GM12878 (cell line): Measurements from ENCODE around the gene GTSF1L. TPM values are rescaled to one million over a fixed set of nuclear protein-coding genes. Genes with fewer than 3 reads are reported as not detected.

ENCODE experiments used
- ATAC-seq: fragments of 200-7000 bp; cut with Tn5 transposase; 3 replicates; pipeline ENCODE4 v1.9.1; 2020; ENCODE audit warnings: mild to moderate bottlenecking, moderate library complexity
- BruUV-seq: library from RNA; stranded (reverse); fragments of 400-500 nt; replicated peaks from 2 replicates; lab custom pipeline; 2021; lab: Mats Ljungman, UMichigan
- CTCF ChIA-PET: fragments of 300-600 bp; sonication (Branson Sonifier 250); formaldehyde crosslinking; extraction: SDS; loops from one replicate; lab custom pipeline; 2021; ENCODE audit warnings: inconsistent platforms; lab: Yijun Ruan, JAX
- POLR2A ChIA-PET: fragments of 350-600 bp; formaldehyde crosslinking; extraction: SDS; loops from one replicate; lab custom pipeline; 2021; ENCODE audit warnings: inconsistent platforms; lab: Charles Lee
- RAD21 ChIA-PET: fragments of 300-600 bp; sonication (Branson Sonifier 250); formaldehyde crosslinking; loops from one replicate; lab custom pipeline; 2023; ENCODE audit warnings: antibody characterized with exemption; ENCODE audit not compliant: unreplicated experiment; lab: Charles Lee
- SMC1A ChIA-PET: fragments of 300-600 bp; sonication (Branson Sonifier 250); formaldehyde crosslinking; loops from one replicate; lab custom pipeline; 2023; ENCODE audit not compliant: unreplicated experiment, uncharacterized antibody; lab: Charles Lee
- DNase-seq: peaks from one replicate; pipeline ENCODE4 v3.0.0-alpha.2; 2011; ENCODE audit warnings: low read depth, low spot score
- FAIRE-seq: peaks from 3 replicates; lab custom pipeline; 2011; peaks lifted over from hg19 to GRCh38; lab: Jason Lieb, UNC
- H2AFZ ChIP-seq: 2 replicates; pipeline ENCODE4 v1.6.0; 2011; ENCODE audit warnings: low read depth, low read length, control low read depth; ENCODE audit not compliant: control insufficient read depth
- H3K27ac ChIP-seq: 2 replicates; pipeline ENCODE4 v1.5.1; 2011; ENCODE audit warnings: control low read depth; ENCODE audit not compliant: control insufficient read depth, insufficient read depth
- H3K27me3 ChIP-seq, 2 experiments: replicated peaks in 1 of 2; 2 replicates each; pipeline versions ENCODE4 v1.6.0 to v1.6.1; 2011; ENCODE audit warnings: low read length in 1 of 2; ENCODE audit not compliant: control insufficient read depth in 2 of 2, insufficient read depth in 2 of 2
- H3K36me3 ChIP-seq, 2 experiments: 2 replicates each; pipeline ENCODE4 v1.5.1; 2011; ENCODE audit warnings: low read length in 1 of 2; ENCODE audit not compliant: control insufficient read depth in 2 of 2, insufficient read depth in 2 of 2
- H3K4me1 ChIP-seq: 2 replicates; pipeline ENCODE4 v1.6.1; 2011; ENCODE audit warnings: mild to moderate bottlenecking, low read length, moderate library complexity, mixed read lengths; ENCODE audit not compliant: control insufficient read depth, insufficient read depth
- H3K4me2 ChIP-seq: 2 replicates; pipeline ENCODE4 v1.6.0; 2011; ENCODE audit warnings: control low read depth; ENCODE audit not compliant: control insufficient read depth, insufficient read depth
- H3K4me3 ChIP-seq: fragments of 200-600 bp; sonication (generic); 2 replicates; pipeline ENCODE4 v1.5.1; 2016
- H3K79me2 ChIP-seq: 2 replicates; pipeline ENCODE4 v1.6.0; 2011; ENCODE audit warnings: low read length; ENCODE audit not compliant: control insufficient read depth, insufficient read depth
- H3K9ac ChIP-seq: 2 replicates; pipeline ENCODE4 v1.8.0; 2011; ENCODE audit warnings: low read length, control low read depth, mixed read lengths; ENCODE audit not compliant: control insufficient read depth, insufficient read depth
- H3K9me3 ChIP-seq: replicated peaks from 3 replicates; pipeline ENCODE4 v1.5.1; 2011; ENCODE audit warnings: mild to moderate bottlenecking, low read length; ENCODE audit not compliant: control insufficient read depth, insufficient read depth
- H4K20me1 ChIP-seq: 2 replicates; pipeline ENCODE4 v1.6.0; 2011; ENCODE audit not compliant: control insufficient read depth, insufficient read depth
- BCL3 ChIP-seq: IDR thresholded peaks from 2 replicates; pipeline ENCODE4 v1.6.1; 2011; ENCODE audit warnings: borderline replicate concordance, low read depth, mild to moderate bottlenecking, moderate library complexity, low read length; ENCODE audit not compliant: insufficient read depth, poor library complexity, severe bottlenecking
- CREB1 ChIP-seq: IDR thresholded peaks from 2 replicates; pipeline ENCODE4 v1.6.1; 2012; ENCODE audit warnings: low read depth, mild to moderate bottlenecking, inconsistent platforms
- EED ChIP-seq: sonication (generic); IDR thresholded peaks from 2 replicates; pipeline ENCODE4 v1.6.1; 2016; ENCODE audit warnings: antibody characterized with exemption, low read depth
- EGR1 ChIP-seq, 2 experiments: IDR thresholded peaks; 1 replicate in 1 of 2; 2 replicates in 1 of 2; pipeline ENCODE4 v1.6.1; 2011 to 2012; ENCODE audit warnings: low read depth in 2 of 2, low read length in 2 of 2, borderline replicate concordance in 1 of 2, mild to moderate bottlenecking in 1 of 2, moderate library complexity in 1 of 2
- EP300 ChIP-seq, 2 experiments: fragments of 150-350 bp in 1 of 2; IDR thresholded peaks; 2 replicates each; pipeline ENCODE4 v1.6.1; 2011 to 2012; ENCODE audit warnings: low read depth in 2 of 2, low read length in 2 of 2, borderline replicate concordance in 1 of 2, improper control_type of control experiment in 1 of 2, inconsistent platforms in 1 of 2; ENCODE audit not compliant: control insufficient read depth in 1 of 2
- IRF5 ChIP-seq: fragments of 450-650 bp; IDR thresholded peaks from 2 replicates; pipeline ENCODE4 v1.6.1; 2017; ENCODE audit warnings: borderline replicate concordance
- JUND ChIP-seq: IDR thresholded peaks from 2 replicates; pipeline ENCODE4 v1.6.1; 2012; ENCODE audit warnings: low read depth, mild to moderate bottlenecking, low read length, improper control_type of control experiment, moderate library complexity
- MAX ChIP-seq: IDR thresholded peaks from 2 replicates; pipeline ENCODE4 v1.6.1; 2012; ENCODE audit warnings: low read depth, low read length, improper control_type of control experiment
- MEF2A ChIP-seq: IDR thresholded peaks from 2 replicates; pipeline ENCODE4 v1.6.1; 2011; ENCODE audit warnings: low read depth, mild to moderate bottlenecking, low read length, moderate library complexity; ENCODE audit not compliant: insufficient read depth
- MYB ChIP-seq: fragments of 150-350 bp; IDR thresholded peaks from 2 replicates; pipeline ENCODE4 v1.6.1; 2014; ENCODE audit warnings: mild to moderate bottlenecking, low read depth, low read length, borderline replicate concordance
- NBN ChIP-seq: fragments of 450-650 bp; IDR thresholded peaks from 2 replicates; pipeline ENCODE4 v1.6.1; 2016
- NFYA ChIP-seq: IDR thresholded peaks from 2 replicates; pipeline ENCODE4 v1.6.1; 2011; ENCODE audit warnings: low read depth, mild to moderate bottlenecking, low read length, improper control_type of control experiment, borderline replicate concordance
- NFYB ChIP-seq: IDR thresholded peaks from 2 replicates; pipeline ENCODE4 v1.6.1; 2011; ENCODE audit warnings: low read depth, mild to moderate bottlenecking, low read length, improper control_type of control experiment, moderate library complexity; ENCODE audit not compliant: insufficient read depth
- SIN3A ChIP-seq: IDR thresholded peaks from 2 replicates; pipeline ENCODE4 v1.6.1; 2012; ENCODE audit warnings: low read depth, low read length, improper control_type of control experiment
- SMAD5 ChIP-seq: IDR thresholded peaks from 2 replicates; pipeline ENCODE4 v1.6.1; 2016; ENCODE audit warnings: antibody characterized with exemption, low read depth
- SRF ChIP-seq, 2 experiments: IDR thresholded peaks; 2 replicates each; pipeline ENCODE4 v1.6.1; 2011; ENCODE audit warnings: low read depth in 2 of 2, low read length in 2 of 2, mild to moderate bottlenecking in 1 of 2, moderate library complexity in 1 of 2
- WRNIP1 ChIP-seq: IDR thresholded peaks from 2 replicates; pipeline ENCODE4 v1.6.1; 2011; ENCODE audit warnings: low read depth, low read length, improper control_type of control experiment, borderline replicate concordance
- WGBS: methylation state at CpG from one replicate; pipeline ENCODE4 v1.1.6; 2016; ENCODE audit warnings: low lambda C conversion rate; ENCODE audit not compliant: insufficient replicate concordance, insufficient coverage; ENCODE audit errors: missing lambda C conversion rate; 5-methylcytosine and 5-hydroxymethylcytosine counted together
- in situ Hi-C: fragments of 300-500 bp; cut with MboI; formaldehyde crosslinking; loops from 9 replicates; pipeline ENCODE4 v1.14.3; 2018; ENCODE audit warnings: mixed read lengths
- intact Hi-C: fragments of 100-400 bp; cut with micrococcal nuclease; formaldehyde crosslinking; loops from one replicate; pipeline ENCODE4 v1.14.2; 2022; ENCODE audit not compliant: unreplicated experiment
- polyA plus RNA-seq, 11 experiments: library from polyadenylated mRNA; depleted of rRNA in 4 of 11; unstranded in 6 of 11; stranded (reverse) in 5 of 11; fragments of >200 nt; fragmentation: Nextera tagmentation in 4 of 11; fragmentation: Illumina TruSeq in 1 of 11; extraction: Ambion mirVana in 4 of 11; extraction: Trizol in 1 of 11; gene quantifications; 1 replicate in 1 of 11; 2 replicates in 10 of 11; pipeline versions ENCODE4 v1.2.1 to v1.2.3, GENCODE V29; 2011 to 2016; ENCODE audit warnings: inconsistent platforms in 2 of 11, missing spikeins in 2 of 11, low read depth in 1 of 11
- total RNA-seq, 4 experiments: library from RNA; depleted of rRNA in 3 of 4; stranded (reverse); fragments of >200 nt in 3 of 4; fragmentation: Illumina TruSeq in 1 of 4; extraction: Trizol in 1 of 4; gene quantifications; 2 replicates each; pipeline versions ENCODE4 v1.2.1 to v1.2.3, GENCODE V29; 2013 to 2021

GTSF1L gene
- total and polyA plus RNA-seq, 10 of the 15 experiments (the other 5 are each of a cell fraction or from before 2014, with no cell fraction given) = 0.56 to 2.4 (median 1.3) TPM

GRCh38 chr20:43710370-43711044, 16.3 kb downstream of the GTSF1L start:
- Histone ChIP-seq H3K27ac (peak overlapping the region; percentile 74), H3K36me3 (peaks cover 7 to 37% of the 10 kb centered on the region in 2 experiments; a peak in 3 of 4 replicates), H3K9ac (peak overlapping the region; percentile 49), H3K79me2 (peaks cover 3% of the 10 kb centered on the region), H3K4me2 (peak overlapping the region; percentile 5), H3K4me1 (peaks cover 30% of the 10 kb centered on the region), H3K4me3 (no peak overlapping the region), H4K20me1 (no peaks in the 10 kb centered on the region), H3K9me3 (no peaks in the 10 kb centered on the region), H3K27me3 (no peaks in the 10 kb centered on the region), H2AFZ (peak overlapping the region; percentile 35)
- POLR2A ChIA-PET = interaction anchor here (0.6 to 1.7 kb wide), 7 partner anchors 11 to 37 kb away, joined by 3 to 6 read pairs (median 4); no protein-coding TSS in a partner anchor
- RAD21 ChIA-PET = interaction anchor here (0.8 to 1.8 kb wide), 11 partner anchors 11 to 362 kb away, joined by 3 to 8 read pairs (median 4); no protein-coding TSS in a partner anchor
- ATAC-seq (peak; percentile 85), FAIRE-seq (no peak), DNase-seq (peak; percentile 59)
- CTCF ChIA-PET = interaction anchor here (0.8 to 2.7 kb wide), 5 partner anchors 12 to 370 kb away, joined by 3 to 15 read pairs (median 4); no protein-coding TSS in a partner anchor
- SMC1A ChIA-PET = interaction anchor here (0.6 to 1.7 kb wide), 10 partner anchors 12 to 42 kb away, joined by 3 to 12 read pairs (median 4); no protein-coding TSS in a partner anchor
- intact Hi-C loops = no loop called here
- WGBS = 3% methylated on average over 9 of the region's 9 CpGs
- no TSS peak for BruUV-seq
- in situ Hi-C loops = no loop called here
- no peak for TF ChIP-seq NFYB
- no peak for TF ChIP-seq SMAD5
- no peak for TF ChIP-seq CREB1
- no peak for TF ChIP-seq NFYA
- TF ChIP-seq MAX = peak; percentile 38; the same call in 1 of the 2 replicates
- peak in 1 of 2 experiments; percentile 76; a peak in 2 of 4 replicates for TF ChIP-seq EP300 (IDR thresholded peaks at IDR 0.05; ENCODE audit: borderline replicate concordance in 1 of 2, control insufficient read depth in 1 of 2, low read depth in 2 of 2, low read length in 2 of 2)
- TF ChIP-seq MYB = no peak
- TF ChIP-seq EGR1 (IDR thresholded peaks at IDR 0.05; ENCODE audit: borderline replicate concordance in 1 of 2, low read depth in 2 of 2, low read length in 2 of 2) = no peak
- 0 out of 2 replicates have a peak, but pooled peaks have one; percentile 7 for TF ChIP-seq NBN
- no peak for TF ChIP-seq WRNIP1
- no peak for TF ChIP-seq IRF5
- TF ChIP-seq EED = peak; percentile 79
- TF ChIP-seq SRF (IDR thresholded peaks at IDR 0.05; ENCODE audit: low read depth in 2 of 2, low read length in 2 of 2) = no peak
- no peak for TF ChIP-seq MEF2A
- no peak for TF ChIP-seq JUND
- 0 out of 2 replicates have a peak, but pooled peaks have one; percentile 40 for TF ChIP-seq SIN3A
- no peak for TF ChIP-seq BCL3
